Muscle of leg (tissue), 11 donors: Measurements from ENCODE around the gene KCNH1. TPM values are rescaled to one million over a fixed set of nuclear protein-coding genes. Genes with fewer than 3 reads are reported as not detected.

Experiments used
- DNase-seq: peaks from one replicate; pipeline ENCODE4 v3.0.0; 2013
- H3K27ac ChIP-seq: one replicate; pipeline ENCODE4 v1.5.1; 2013; ENCODE audit warnings: mild to moderate bottlenecking, low read length, control low read depth
- H3K27me3 ChIP-seq: one replicate; pipeline ENCODE4 v1.6.1; 2013; ENCODE audit warnings: low read length; ENCODE audit not compliant: control insufficient read depth, insufficient read depth
- H3K36me3 ChIP-seq: one replicate; pipeline ENCODE4 v1.6.1; 2013; ENCODE audit warnings: low read length; ENCODE audit not compliant: control insufficient read depth, insufficient read depth
- H3K4me1 ChIP-seq: one replicate; pipeline ENCODE4 v1.6.1; 2013; ENCODE audit warnings: low read length; ENCODE audit not compliant: control insufficient read depth, insufficient read depth
- H3K4me3 ChIP-seq: one replicate; pipeline ENCODE4 v1.5.1; 2013; ENCODE audit warnings: low read length, control low read depth
- H3K9me3 ChIP-seq: replicated peaks from 2 replicates; pipeline ENCODE4 v1.6.1; 2013; ENCODE audit warnings: low read depth, low read length; ENCODE audit not compliant: control insufficient read depth
- WGBS: methylation state at CpG from one replicate; pipeline ENCODE4 v1.1.5; 2013; ENCODE audit warnings: missing lambda C conversion rate; ENCODE audit not compliant: insufficient coverage; 5-methylcytosine and 5-hydroxymethylcytosine counted together
- polyA plus RNA-seq, 8 donors: library from polyadenylated mRNA; unstranded; fragments of 120-200 nt; gene quantifications; one replicate each; pipeline versions ENCODE4 v1.2.1 to v1.2.3, GENCODE V29; 2013; ENCODE audit warnings: inconsistent platforms in 1 of 8, low replicate concordance in 1 of 8; ENCODE audit not compliant: insufficient read length in 8 of 8, insufficient read depth in 1 of 8
- total RNA-seq: library from RNA; stranded (reverse); fragments of 120-200 nt; gene quantifications from one replicate; pipeline ENCODE4 v1.2.4, GENCODE V29; 2013

The KCNH1 gene
- total and polyA plus RNA-seq, 9 donors = 0.19 to 0.51 (median 0.28) TPM

DNA sequence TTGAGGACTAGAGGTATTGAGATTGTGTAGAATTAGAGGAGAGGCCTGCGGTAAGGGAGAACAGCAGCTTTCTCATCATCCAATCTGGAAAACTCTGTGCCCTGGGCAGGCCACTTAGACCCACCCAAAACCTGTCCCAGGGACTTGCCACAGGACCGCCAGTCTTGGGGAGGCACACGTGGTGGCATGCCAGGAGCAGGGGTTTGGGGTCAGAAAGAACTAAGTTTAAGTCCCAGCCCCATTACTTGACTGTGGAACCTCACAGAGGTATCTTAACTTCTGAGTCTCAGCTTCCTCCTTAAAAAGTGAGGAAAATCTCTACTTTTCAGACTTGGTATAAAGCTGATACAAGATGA lies 448.7 kb downstream of the KCNH1 start:
- Histone ChIP-seq H3K4me1 (peaks cover 22% of the 10 kb centered on the region), H3K9me3 (no peaks in the 10 kb centered on the region), H3K27me3 (no peaks in the 10 kb centered on the region), H3K4me3 (no peak overlapping the region), H3K36me3 (no peaks in the 10 kb centered on the region), H3K27ac (no peak overlapping the region)
- WGBS = no CpG with 5 or more reads among the region's 3 CpGs
- DNase-seq = no peak

DNA sequence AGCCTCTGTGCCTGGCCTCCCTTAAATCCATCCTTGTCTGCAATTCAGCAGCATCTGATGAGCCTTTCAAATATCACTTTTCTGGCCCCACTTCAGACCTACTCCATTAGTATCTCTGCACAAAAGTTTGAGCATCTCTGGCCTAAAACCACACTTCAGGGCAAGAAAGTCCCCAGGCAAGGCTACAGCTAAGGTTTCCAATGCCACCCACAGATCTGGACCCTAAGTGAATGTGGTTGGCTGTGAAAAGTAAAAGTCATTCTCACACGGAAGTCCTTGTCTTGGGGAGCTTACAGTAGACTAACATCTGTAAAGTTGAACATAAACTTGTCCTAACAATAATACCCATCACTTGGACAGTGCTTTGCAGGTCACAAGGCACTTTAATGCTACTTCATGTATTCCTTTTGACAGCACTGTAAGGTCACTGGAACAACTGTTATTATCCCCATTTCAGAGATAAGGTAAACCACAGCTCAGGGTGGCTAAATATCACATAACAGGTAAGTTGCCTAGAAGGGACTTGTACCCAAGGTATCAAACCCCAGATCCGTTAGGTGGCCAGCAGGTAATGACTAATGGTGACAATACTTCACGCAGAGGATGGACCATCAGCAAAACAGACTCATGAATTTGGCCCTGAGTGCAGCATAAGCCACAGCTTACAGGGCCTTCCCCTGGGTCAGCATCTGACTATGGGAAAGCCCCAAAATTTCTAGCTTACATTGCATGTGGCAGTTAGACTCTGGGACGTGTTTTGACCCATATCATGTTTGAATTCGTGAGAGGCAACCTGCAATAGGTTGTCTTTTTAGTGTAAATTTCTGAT lies 449.3 kb downstream of the KCNH1 start:
- DNase-seq = no peak
- no peaks in the 10 kb centered on the region for H3K36me3 ChIP-seq
- no peaks in the 10 kb centered on the region for H3K27me3 ChIP-seq
- H3K9me3 ChIP-seq = no peaks in the 10 kb centered on the region
- 60% methylated on average over 3 of the region's 5 CpGs for WGBS
- H3K4me3 ChIP-seq = no peak overlapping the region
- H3K4me1 ChIP-seq = peaks cover 22% of the 10 kb centered on the region
- no peak overlapping the region for H3K27ac ChIP-seq

DNA sequence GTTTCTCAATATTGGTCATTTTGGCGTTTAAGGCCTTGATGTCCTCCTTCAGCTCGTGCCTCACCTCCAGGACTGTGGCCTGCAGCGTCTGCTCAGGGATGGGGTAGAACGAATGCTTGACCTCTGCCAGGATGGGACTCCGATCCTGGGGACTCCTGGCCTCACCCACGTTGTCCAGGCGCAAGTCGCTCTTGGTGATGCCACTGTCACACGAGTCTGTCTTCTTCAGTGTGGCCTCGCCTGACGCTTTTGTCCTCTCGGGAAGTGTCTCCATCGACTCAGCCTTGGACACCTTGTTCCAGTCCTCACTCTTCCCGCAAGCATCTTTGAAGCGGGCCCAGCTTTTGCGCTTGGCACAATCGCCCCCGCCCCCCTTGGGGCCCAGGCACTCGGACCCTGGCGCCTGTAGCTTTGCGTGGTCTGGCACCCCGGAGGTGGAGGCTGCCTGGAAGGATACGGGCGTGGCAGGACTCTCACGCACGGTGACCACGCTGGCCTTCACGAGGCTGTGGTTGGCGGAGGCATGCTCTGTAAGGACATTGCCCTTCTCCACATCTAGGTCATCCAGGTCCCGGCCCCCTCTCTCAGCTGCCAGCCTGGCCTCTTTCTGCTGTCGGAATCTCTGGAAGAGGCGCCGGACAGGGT lies 450.4 kb downstream of the KCNH1 start:
- no peak overlapping the region for H3K4me3 ChIP-seq
- 92% methylated on average over 29 of the region's 33 CpGs for WGBS
- H3K9me3 ChIP-seq = no peaks in the 10 kb centered on the region
- no peaks in the 10 kb centered on the region for H3K27me3 ChIP-seq
- H3K27ac ChIP-seq = no peak overlapping the region
- H3K4me1 ChIP-seq = peaks cover 19% of the 10 kb centered on the region
- H3K36me3 ChIP-seq = no peaks in the 10 kb centered on the region
- DNase-seq = no peak

DNA sequence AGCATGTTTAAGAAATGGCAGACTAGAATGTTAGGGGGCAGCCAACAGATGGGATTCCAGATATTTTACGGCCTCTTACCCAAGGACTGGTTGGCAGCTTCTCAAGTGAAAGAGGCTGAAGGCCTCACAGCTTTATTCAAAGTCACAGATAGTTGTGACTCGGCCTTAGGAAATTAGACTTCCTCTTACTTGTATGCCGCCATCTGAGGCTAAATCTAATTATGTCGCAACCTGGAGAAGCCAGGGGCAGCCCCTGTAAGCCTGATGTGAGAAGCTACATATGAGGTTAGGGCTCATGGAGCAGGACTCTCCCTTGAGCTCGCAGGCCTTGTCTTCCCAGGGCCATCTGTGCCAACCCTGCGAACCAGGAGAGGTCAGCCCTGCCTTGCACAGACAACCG lies 452.8 kb downstream of the KCNH1 start:
- DNase-seq = no peak
- Histone ChIP-seq H3K4me1 (peaks cover 19% of the 10 kb centered on the region), H3K27me3 (no peaks in the 10 kb centered on the region), H3K36me3 (no peaks in the 10 kb centered on the region), H3K27ac (no peak overlapping the region), H3K9me3 (no peaks in the 10 kb centered on the region), H3K4me3 (no peak overlapping the region)
- WGBS = 88% methylated on average over 4 of the region's 7 CpGs

DNA sequence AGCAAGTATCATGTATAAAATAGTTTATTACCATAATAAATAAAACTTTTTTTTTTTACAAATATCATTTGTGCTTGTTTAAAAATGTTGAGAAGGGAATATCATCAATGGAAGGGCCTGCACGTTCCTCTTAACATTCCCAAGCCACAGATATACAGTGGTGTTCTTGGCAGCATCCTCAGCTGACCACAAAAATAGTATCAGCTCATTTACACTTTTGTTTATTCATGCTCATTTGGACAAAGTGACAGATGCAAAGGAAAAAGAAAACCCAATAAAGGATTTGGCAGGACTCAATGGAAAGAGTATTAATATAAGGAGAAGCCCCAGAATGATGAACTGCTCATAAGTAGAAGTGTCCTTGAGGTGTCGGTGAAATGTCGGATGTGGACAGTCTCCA lies 455.6 kb downstream of the KCNH1 start:
- Histone ChIP-seq H3K27me3 (no peaks in the 10 kb centered on the region), H3K27ac (no peak overlapping the region), H3K36me3 (no peaks in the 10 kb centered on the region), H3K9me3 (no peaks in the 10 kb centered on the region), H3K4me1 (peaks cover 14% of the 10 kb centered on the region), H3K4me3 (no peak overlapping the region)
- DNase-seq = no peak
- WGBS = 80% methylated on average over 1 of the region's 3 CpGs

DNA sequence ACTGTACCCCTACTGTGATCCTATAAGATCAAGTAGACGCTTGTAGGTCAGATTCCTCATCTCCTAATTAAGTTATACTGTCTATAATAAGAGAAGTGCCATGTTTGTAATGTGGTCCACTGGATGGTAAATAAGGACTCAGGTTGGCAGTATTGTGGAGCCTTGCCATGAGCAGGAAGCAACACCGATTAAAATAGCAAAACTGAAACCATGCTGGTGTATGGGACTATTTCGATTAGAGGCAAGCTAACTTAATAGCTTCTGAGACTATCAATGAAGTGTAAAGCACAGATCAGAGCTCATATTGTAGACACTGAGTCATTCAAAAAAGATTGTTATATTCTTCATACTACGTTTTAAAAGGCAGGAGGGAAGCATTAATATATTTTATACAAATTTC lies 456.4 kb downstream of the KCNH1 start:
- Histone ChIP-seq H3K4me1 (peaks cover 11% of the 10 kb centered on the region), H3K27me3 (no peaks in the 10 kb centered on the region), H3K4me3 (no peak overlapping the region), H3K27ac (no peak overlapping the region), H3K9me3 (no peaks in the 10 kb centered on the region), H3K36me3 (no peaks in the 10 kb centered on the region)
- no CpG with 5 or more reads among the region's 4 CpGs for WGBS
- DNase-seq = no peak

DNA sequence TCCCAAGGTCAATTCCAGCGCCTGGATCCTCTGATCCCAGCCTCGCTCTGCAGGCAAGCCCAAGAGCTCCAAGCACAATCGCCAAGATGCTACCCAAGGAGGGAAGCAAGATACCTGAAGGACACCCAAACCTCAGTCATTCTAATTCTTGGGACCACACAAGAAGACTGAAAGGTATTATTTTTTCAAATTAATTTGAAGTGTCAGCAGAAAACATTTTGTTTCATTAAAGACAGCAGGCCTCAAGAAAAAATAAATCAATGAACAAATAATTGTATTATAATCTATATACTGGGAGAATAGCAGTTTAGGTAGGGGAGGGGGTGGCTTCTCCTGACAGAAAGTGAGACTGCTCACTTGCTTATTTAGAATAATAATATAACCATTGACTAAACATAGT lies 457.4 kb downstream of the KCNH1 start:
- Histone ChIP-seq H3K27me3 (no peaks in the 10 kb centered on the region), H3K9me3 (no peaks in the 10 kb centered on the region), H3K36me3 (no peaks in the 10 kb centered on the region), H3K4me3 (no peak overlapping the region), H3K4me1 (peaks cover 3% of the 10 kb centered on the region), H3K27ac (no peak overlapping the region)
- DNase-seq = no peak
- WGBS = no CpG with 5 or more reads among the region's 3 CpGs

DNA sequence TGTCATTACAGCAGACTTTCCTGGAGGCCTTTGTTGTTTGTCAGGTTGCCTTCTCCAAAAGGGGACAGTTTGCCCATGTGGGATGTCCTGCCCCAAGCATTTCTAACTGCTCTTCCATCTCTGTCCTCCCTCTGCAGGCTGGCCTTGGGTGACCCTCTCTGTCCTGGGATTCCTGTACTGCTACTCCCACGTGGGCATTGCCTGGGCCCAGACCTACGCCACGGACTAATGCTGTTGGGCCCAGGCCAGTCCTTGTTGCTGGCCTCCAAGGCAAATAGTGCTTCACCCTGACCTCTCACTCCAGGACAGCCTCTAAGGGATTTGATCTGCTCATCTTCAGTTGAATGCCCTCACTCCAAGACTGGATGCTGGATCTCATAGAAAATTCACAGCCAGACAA lies 459.8 kb downstream of the KCNH1 start:
- no peaks in the 10 kb centered on the region for H3K27me3 ChIP-seq
- WGBS = 83% methylated on average over 3 of the region's 3 CpGs
- no peaks in the 10 kb centered on the region for H3K4me1 ChIP-seq
- no peaks in the 10 kb centered on the region for H3K9me3 ChIP-seq
- no peak overlapping the region for H3K4me3 ChIP-seq
- H3K27ac ChIP-seq = no peak overlapping the region
- DNase-seq = no peak
- no peaks in the 10 kb centered on the region for H3K36me3 ChIP-seq

DNA sequence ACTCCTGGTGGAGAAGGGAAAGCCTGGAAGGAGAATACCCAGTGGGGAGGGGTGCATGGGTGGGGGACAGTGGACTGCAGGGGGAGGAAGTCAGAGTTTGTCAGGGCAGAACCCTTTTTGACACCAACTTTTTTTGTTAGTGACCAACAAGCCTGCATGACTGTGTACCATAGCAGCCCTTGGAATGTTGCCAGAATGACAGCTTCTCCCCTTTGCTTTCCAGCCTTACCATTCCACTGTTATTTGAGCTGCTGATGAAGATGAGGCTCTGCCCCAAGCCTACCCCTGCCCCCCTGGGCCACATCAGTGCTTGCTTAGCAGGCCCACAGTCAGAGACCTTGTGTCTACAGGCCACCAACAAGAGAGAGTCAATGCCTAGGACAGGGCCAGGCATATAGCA lies 464.0 kb downstream of the KCNH1 start:
- Histone ChIP-seq H3K4me3 (no peak overlapping the region), H3K36me3 (no peaks in the 10 kb centered on the region), H3K4me1 (no peaks in the 10 kb centered on the region), H3K9me3 (no peaks in the 10 kb centered on the region), H3K27me3 (no peaks in the 10 kb centered on the region), H3K27ac (no peak overlapping the region)
- DNase-seq = no peak

DNA sequence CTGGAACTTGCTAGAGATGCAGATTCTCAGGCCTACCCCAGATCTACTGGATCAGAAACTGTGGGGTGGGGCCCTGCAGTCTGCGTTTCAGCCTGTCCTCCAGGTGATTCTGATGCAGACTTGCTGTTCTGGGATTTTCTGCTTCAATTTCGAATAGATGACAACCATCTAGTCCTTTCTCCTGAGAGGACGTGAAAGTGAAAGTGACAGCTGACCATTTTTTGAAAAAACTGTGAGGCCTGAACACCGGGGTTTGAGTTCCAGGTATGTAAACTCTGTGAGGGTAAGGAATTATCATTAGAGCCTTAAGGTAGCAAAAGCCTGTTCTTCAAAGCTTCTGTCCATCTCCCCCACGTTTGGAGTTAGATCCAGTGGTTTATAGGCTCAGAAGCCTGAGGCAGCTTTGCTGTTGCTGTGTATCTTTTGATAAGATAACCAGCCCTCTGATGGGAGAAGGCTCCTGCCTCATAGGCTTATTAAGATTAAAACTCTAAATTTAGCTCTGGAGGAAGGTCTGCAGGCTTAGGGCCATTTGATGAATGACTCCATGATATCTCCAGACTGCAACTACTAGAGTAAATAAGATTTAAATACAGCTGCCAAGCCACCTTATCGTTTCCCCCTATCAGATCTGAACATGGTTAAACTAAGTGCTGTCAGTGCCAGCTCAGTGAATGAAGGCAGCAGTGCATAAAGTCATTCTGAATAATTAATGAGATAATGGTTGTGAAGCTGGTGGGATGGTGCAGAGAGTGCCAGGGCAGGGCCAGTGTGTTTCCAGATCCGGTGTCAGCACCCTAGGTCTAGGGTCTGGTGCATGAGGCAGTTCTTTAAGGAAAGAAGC lies 470.0 kb downstream of the KCNH1 start:
- 94% methylated on average over 2 of the region's 7 CpGs for WGBS
- Histone ChIP-seq H3K4me1 (peaks cover 16% of the 10 kb centered on the region), H3K36me3 (no peaks in the 10 kb centered on the region), H3K9me3 (no peaks in the 10 kb centered on the region), H3K27me3 (no peaks in the 10 kb centered on the region), H3K27ac (no peak overlapping the region), H3K4me3 (no peak overlapping the region)
- no peak for DNase-seq
